ENCODE measurements around the gene OPTC. TPM values are rescaled to one million over a fixed set of nuclear protein-coding genes. Genes with fewer than 3 reads are reported as not detected.

Gene OPTC
- total RNA-seq, 1 experiment from 2014 or later = not detected

GRCh38 chr1:203556047-203556851 lies 62.3 kb downstream of the OPTC start:
- H3K4me1 ChIP-seq (ENCODE audit: control insufficient read depth in 1 of 2, insufficient read depth in 2 of 2, low read length in 2 of 2) = no peaks in the 10 kb centered on the region
- no peak for DNase-seq (ENCODE audit: low read depth, low spot score)
- ChIA-PET CTCF (no interaction called here), POLR2A (no interaction called here), RAD21 (ENCODE audit: low non-redundant PET in 1 of 2, low total read pairs in 2 of 2, uncharacterized antibody in 2 of 2, unreplicated experiment in 2 of 2) (no interaction called here)
- intact Hi-C loops (cut with micrococcal nuclease) = no loop called here
- no peak overlapping the region for H2AFZ ChIP-seq (ENCODE audit: low read depth, low read length, poor library complexity, severe bottlenecking)
- no peak for ATAC-seq
- no peaks in the 10 kb centered on the region for H3K9me3 ChIP-seq (ENCODE audit: control insufficient read depth in 1 of 2, insufficient read depth in 1 of 2, low read depth in 1 of 2, low read length in 2 of 2)
- no peaks in the 10 kb centered on the region for H3K36me3 ChIP-seq (ENCODE audit: control insufficient read depth in 1 of 2, insufficient read depth in 2 of 2, low read length in 2 of 2)
- no peaks in the 10 kb centered on the region for H4K20me1 ChIP-seq (ENCODE audit: insufficient read depth)
- no peak overlapping the region for H3K27ac ChIP-seq (ENCODE audit: low read depth, low read length)
- no TSS peak for BruUV-seq (replicated peaks)
- no peak overlapping the region for H3K4me2 ChIP-seq (ENCODE audit: low read length)
- H3K4me3 ChIP-seq (replicated peaks in 1 of 2; ENCODE audit: low read depth in 1 of 2, low read length in 2 of 2) = no peak overlapping the region
- H3K27me3 ChIP-seq (ENCODE audit: insufficient read depth, low read length) = no peaks in the 10 kb centered on the region
- no peaks in the 10 kb centered on the region for H3K9me2 ChIP-seq (ENCODE audit: insufficient read depth)
- no peak overlapping the region for H3K9ac ChIP-seq (ENCODE audit: low read length)
- H3K79me2 ChIP-seq (ENCODE audit: insufficient read depth, low read length) = no peaks in the 10 kb centered on the region
- no peak for TF ChIP-seq REST (IDR thresholded peaks at IDR 0.05; ENCODE audit: low read depth)
- TF ChIP-seq MAX (IDR thresholded peaks at IDR 0.05) = no peak
- TF ChIP-seq TCF7L2 (IDR thresholded peaks at IDR 0.05; ENCODE audit: borderline replicate concordance, extremely low read depth, insufficient read depth, insufficient read length) = no peak
- TF ChIP-seq ELF1 (IDR thresholded peaks at IDR 0.05; ENCODE audit: borderline replicate concordance, low read depth) = no peak
- no peak for TF ChIP-seq ZBTB33 (IDR thresholded peaks at IDR 0.05; ENCODE audit: extremely low read depth, insufficient replicate concordance, low read length)
- no peak for TF ChIP-seq POLR2AphosphoS5 (IDR thresholded peaks at IDR 0.05; ENCODE audit: low read depth, low read length)
- TF ChIP-seq RAD21 (IDR thresholded peaks at IDR 0.05; ENCODE audit: low read depth) = no peak
- TF ChIP-seq EGR1 (IDR thresholded peaks at IDR 0.05; ENCODE audit: low read depth) = no peak
- no peak for TF ChIP-seq ZFX (IDR thresholded peaks at IDR 0.05)
- TF ChIP-seq SP1 (IDR thresholded peaks at IDR 0.05; ENCODE audit: low read depth) = no peak
- no peak for TF ChIP-seq SIN3A (IDR thresholded peaks at IDR 0.05; ENCODE audit: low read depth)
- TF ChIP-seq ZNF274 (IDR thresholded peaks at IDR 0.05; ENCODE audit: low read depth, low read length) = no peak
- no peak for TF ChIP-seq FOSL1 (IDR thresholded peaks at IDR 0.05; ENCODE audit: low read depth)
- no peak for TF ChIP-seq CTCF (IDR thresholded peaks at IDR 0.05 in 2 of 3, conservative IDR thresholded peaks at IDR 0.05 in 1 of 3; ENCODE audit: borderline replicate concordance in 1 of 3, insufficient read depth in 1 of 3, low read depth in 2 of 3, low read length in 2 of 3)
- TF ChIP-seq CBX3 (IDR thresholded peaks at IDR 0.05; ENCODE audit: low read depth) = no peak
